Measurements from ENCODE around the gene PUM2. TPM values are rescaled to one million over a fixed set of nuclear protein-coding genes. Genes with fewer than 3 reads are reported as not detected.

Gene PUM2
- total RNA-seq, 1 donor from 2014 or later, result 22.4 TPM

DNA sequence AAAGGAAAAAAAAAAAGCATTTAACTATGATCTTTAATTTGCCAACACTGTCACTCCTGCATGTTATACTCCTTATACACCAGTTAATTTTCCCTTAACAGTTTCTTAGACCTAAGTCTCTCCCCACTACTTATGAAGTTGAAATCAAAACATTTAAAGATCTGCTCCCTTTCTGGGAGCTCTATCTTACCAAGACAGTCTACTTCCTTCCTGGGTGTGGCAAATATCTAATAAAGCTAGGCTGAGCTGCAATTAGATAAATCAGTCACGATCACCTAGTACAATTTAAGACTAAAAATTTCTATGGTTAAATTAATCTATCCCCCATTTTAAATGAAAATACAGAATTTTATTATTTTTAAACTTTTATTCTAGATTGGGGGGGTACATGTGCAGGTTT, 33.4 kb downstream of the PUM2 start:
- Histone ChIP-seq H3K4me1 (no peaks in the 10 kb centered on the region), H3K4me3 (no peak overlapping the region), H3K27ac (no peak overlapping the region), H3K27me3 (no peaks in the 10 kb centered on the region), H3K36me3 (peaks cover 26 to 28% of the 10 kb centered on the region in 2 donors), H3K9me3 (no peaks in the 10 kb centered on the region)
- TF ChIP-seq, protein P1, sequence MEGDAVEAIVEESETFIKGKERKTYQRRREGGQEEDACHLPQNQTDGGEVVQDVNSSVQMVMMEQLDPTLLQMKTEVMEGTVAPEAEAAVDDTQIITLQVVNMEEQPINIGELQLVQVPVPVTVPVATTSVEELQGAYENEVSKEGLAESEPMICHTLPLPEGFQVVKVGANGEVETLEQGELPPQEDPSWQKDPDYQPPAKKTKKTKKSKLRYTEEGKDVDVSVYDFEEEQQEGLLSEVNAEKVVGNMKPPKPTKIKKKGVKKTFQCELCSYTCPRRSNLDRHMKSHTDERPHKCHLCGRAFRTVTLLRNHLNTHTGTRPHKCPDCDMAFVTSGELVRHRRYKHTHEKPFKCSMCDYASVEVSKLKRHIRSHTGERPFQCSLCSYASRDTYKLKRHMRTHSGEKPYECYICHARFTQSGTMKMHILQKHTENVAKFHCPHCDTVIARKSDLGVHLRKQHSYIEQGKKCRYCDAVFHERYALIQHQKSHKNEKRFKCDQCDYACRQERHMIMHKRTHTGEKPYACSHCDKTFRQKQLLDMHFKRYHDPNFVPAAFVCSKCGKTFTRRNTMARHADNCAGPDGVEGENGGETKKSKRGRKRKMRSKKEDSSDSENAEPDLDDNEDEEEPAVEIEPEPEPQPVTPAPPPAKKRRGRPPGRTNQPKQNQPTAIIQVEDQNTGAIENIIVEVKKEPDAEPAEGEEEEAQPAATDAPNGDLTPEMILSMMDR (IDR thresholded peaks at IDR 0.05), result no peak
- intact Hi-C loops (cut with DNase I), result no loop called here
- DNase-seq (ENCODE audit: low spot score in 2 of 2), result no peak

- Histone ChIP-seq H3K27me3 (no peaks in the 10 kb centered on the region), H3K36me3 (peaks cover 32 to 38% of the 10 kb centered on the region in 2 donors), H3K27ac (no peak overlapping the region), H3K4me1 (no peaks in the 10 kb centered on the region), H3K9me3 (no peaks in the 10 kb centered on the region), H3K4me3 (no peak overlapping the region)
- no peak for DNase-seq (ENCODE audit: low spot score in 2 of 2)
- TF ChIP-seq, protein P1 (IDR thresholded peaks at IDR 0.05), result no peak
- intact Hi-C loops (cut with DNase I), result no loop called here
Observed at GRCh38 chr2:20314562-20315501, 35.8 kb downstream of the PUM2 start.

DNA sequence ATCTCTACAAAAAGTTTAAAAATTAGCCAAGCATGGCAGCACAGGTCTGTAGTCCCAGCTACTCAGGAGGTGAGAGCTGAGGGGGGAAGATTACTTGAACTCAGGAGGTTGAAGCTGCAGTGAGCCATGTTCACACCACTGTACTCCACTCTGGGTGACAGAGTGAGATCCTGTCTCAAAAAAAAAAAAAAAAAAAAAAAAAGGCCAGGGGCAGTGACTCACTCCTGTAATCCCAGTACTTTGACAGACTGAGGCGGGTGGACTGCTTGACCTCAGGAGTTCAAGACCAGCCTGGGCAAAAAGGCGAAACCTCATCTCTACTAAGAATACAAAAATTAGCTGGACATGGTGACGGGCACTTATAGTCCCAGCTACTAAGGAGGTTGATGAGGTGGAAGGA, 37.0 kb downstream of the PUM2 start:
- Histone ChIP-seq H3K4me1 (no peaks in the 10 kb centered on the region), H3K36me3 (peaks cover 31 to 32% of the 10 kb centered on the region in 2 donors), H3K4me3 (no peak overlapping the region), H3K27me3 (no peaks in the 10 kb centered on the region), H3K27ac (no peak overlapping the region), H3K9me3 (no peaks in the 10 kb centered on the region)
- TF ChIP-seq, protein P1 (IDR thresholded peaks at IDR 0.05), result no peak
- intact Hi-C loops (cut with DNase I), result no loop called here
- DNase-seq (ENCODE audit: low spot score in 2 of 2), result no peak

DNA sequence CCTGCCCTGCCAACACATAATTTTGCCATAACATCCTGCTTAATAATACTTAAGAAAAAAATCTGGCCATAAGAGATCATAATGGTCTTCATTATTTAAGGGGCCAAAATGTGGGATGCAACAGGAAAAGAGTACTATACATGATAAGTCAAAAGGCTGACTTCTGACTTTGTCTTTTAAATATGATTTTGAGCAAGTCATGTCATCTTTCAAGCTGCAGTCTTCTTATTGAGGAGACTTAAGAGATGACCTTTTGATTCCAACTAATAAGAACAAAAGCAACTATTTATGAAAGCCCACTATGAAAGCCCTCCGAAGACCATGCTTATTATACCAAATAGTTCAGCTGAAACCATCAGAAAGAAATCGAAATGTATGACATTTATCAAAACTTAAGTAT, 41.6 kb downstream of the PUM2 start:
- Histone ChIP-seq H3K4me3 (no peak overlapping the region), H3K9me3 (no peaks in the 10 kb centered on the region), H3K27me3 (no peaks in the 10 kb centered on the region), H3K4me1 (no peaks in the 10 kb centered on the region), H3K36me3 (peaks cover 23 to 45% of the 10 kb centered on the region in 2 donors), H3K27ac (no peak overlapping the region)
- no peak for DNase-seq (ENCODE audit: low spot score in 2 of 2)
- TF ChIP-seq, protein P1 (IDR thresholded peaks at IDR 0.05), result no peak
- intact Hi-C loops (cut with DNase I), result no loop called here

DNA sequence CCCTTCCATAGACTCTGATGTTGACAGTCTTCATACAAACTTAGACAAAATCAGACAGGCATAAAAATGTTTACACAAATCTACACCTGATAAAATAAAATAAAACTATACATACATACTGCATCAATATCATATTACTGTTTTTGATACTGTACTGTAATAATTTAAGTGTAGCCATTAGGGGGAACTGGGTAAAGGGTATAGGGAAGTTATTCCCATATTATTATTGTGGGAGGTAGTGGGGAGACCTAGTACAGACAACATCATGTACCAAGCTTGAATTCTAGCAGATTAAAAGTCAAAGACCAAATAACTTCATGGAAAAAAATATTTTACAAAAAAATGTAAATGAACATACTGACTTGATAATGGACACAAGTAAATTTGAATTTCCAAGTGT, 43.3 kb downstream of the PUM2 start:
- Histone ChIP-seq H3K36me3 (peaks cover 20 to 47% of the 10 kb centered on the region in 2 donors), H3K4me1 (peaks cover 0 to 2% of the 10 kb centered on the region in 2 donors), H3K27me3 (no peaks in the 10 kb centered on the region), H3K27ac (no peak overlapping the region), H3K4me3 (no peak overlapping the region), H3K9me3 (no peaks in the 10 kb centered on the region)
- no peak for DNase-seq (ENCODE audit: low spot score in 2 of 2)
- intact Hi-C loops (cut with DNase I), result no loop called here
- TF ChIP-seq, protein P1 (IDR thresholded peaks at IDR 0.05), result no peak
